ENCODE data around the gene SP110.

The SP110 gene

DNA sequence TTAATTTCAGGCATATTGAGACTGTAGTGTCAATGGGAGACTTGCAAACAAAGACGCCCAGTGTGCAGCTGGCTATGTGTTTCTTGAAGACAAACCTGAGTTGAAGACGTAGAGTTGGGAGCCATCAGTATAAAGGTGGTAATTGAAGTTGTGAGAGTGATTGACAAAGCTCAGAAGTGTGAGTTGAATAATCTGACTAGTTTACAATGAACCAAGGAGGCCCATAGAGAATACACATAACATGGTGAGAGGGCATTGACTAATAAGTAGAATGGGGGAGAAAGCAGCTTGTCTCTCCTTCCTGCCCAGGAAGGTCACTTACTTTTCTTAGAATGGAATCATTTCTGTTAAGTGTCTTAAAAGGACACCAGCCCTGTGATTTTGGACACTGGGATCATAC is 14.1 kb downstream of the SP110 start:
- Histone ChIP-seq H3K36me3 (ENCODE audit: control insufficient read depth, low read length) (peaks cover 35% of the 10 kb centered on the region), H4K20me1 (ENCODE audit: control insufficient read depth, insufficient read depth, low read depth, low read length) (no peaks in the 10 kb centered on the region), H3F3A (ENCODE audit: control insufficient read depth, insufficient read depth) (peaks cover 26% of the 10 kb centered on the region), H3K27me3 (ENCODE audit: control insufficient read depth, low read length) (no peaks in the 10 kb centered on the region), H3K79me2 (ENCODE audit: control insufficient read depth, low read length) (peaks cover 59% of the 10 kb centered on the region), H3K4me2 (ENCODE audit: low read length) (peak overlapping the region; percentile 89), H3K4me1 (ENCODE audit: control insufficient read depth, low read length) (peaks cover 82% of the 10 kb centered on the region), H3K4me3 (ENCODE audit: low read length) (peak overlapping the region; percentile 81), H3K9me3 (ENCODE audit: control insufficient read depth, insufficient read depth, low read length) (no peaks in the 10 kb centered on the region), H3K27ac (ENCODE audit: low read depth, low read length) (peak overlapping the region; percentile 91), H3K9me2 (replicated peaks; ENCODE audit: control insufficient read depth, low read length) (no peaks in the 10 kb centered on the region)
- TF ChIP-seq EZH2phosphoT487 (IDR thresholded peaks at IDR 0.05; ENCODE audit: borderline replicate concordance, low read length), result no peak
- TF ChIP-seq, protein P1, sequence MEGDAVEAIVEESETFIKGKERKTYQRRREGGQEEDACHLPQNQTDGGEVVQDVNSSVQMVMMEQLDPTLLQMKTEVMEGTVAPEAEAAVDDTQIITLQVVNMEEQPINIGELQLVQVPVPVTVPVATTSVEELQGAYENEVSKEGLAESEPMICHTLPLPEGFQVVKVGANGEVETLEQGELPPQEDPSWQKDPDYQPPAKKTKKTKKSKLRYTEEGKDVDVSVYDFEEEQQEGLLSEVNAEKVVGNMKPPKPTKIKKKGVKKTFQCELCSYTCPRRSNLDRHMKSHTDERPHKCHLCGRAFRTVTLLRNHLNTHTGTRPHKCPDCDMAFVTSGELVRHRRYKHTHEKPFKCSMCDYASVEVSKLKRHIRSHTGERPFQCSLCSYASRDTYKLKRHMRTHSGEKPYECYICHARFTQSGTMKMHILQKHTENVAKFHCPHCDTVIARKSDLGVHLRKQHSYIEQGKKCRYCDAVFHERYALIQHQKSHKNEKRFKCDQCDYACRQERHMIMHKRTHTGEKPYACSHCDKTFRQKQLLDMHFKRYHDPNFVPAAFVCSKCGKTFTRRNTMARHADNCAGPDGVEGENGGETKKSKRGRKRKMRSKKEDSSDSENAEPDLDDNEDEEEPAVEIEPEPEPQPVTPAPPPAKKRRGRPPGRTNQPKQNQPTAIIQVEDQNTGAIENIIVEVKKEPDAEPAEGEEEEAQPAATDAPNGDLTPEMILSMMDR (IDR thresholded peaks at IDR 0.05; ENCODE audit: low read depth, low read length, poor library complexity, severe bottlenecking), result no peak

GRCh38 chr2:230205034-230205433 is 14.8 kb downstream of the SP110 start:
- Histone ChIP-seq H3K36me3 (ENCODE audit: control insufficient read depth, low read length) (peaks cover 28% of the 10 kb centered on the region), H4K20me1 (ENCODE audit: control insufficient read depth, insufficient read depth, low read depth, low read length) (no peaks in the 10 kb centered on the region), H3K27ac (ENCODE audit: low read depth, low read length) (peak overlapping the region; percentile 91), H3K4me1 (ENCODE audit: control insufficient read depth, low read length) (peaks cover 76% of the 10 kb centered on the region), H3K27me3 (ENCODE audit: control insufficient read depth, low read length) (no peaks in the 10 kb centered on the region), H3K4me3 (ENCODE audit: low read length) (peak overlapping the region; percentile 81), H3K9me3 (ENCODE audit: control insufficient read depth, insufficient read depth, low read length) (no peaks in the 10 kb centered on the region), H3K4me2 (ENCODE audit: low read length) (peak overlapping the region; percentile 89), H3K9me2 (replicated peaks; ENCODE audit: control insufficient read depth, low read length) (no peaks in the 10 kb centered on the region), H3K79me2 (ENCODE audit: control insufficient read depth, low read length) (peaks cover 52% of the 10 kb centered on the region), H3F3A (ENCODE audit: control insufficient read depth, insufficient read depth) (peaks cover 26% of the 10 kb centered on the region)
- TF ChIP-seq EZH2phosphoT487 (IDR thresholded peaks at IDR 0.05; ENCODE audit: borderline replicate concordance, low read length), result no peak
- TF ChIP-seq, protein P1 (IDR thresholded peaks at IDR 0.05; ENCODE audit: low read depth, low read length, poor library complexity, severe bottlenecking), result no peak

DNA sequence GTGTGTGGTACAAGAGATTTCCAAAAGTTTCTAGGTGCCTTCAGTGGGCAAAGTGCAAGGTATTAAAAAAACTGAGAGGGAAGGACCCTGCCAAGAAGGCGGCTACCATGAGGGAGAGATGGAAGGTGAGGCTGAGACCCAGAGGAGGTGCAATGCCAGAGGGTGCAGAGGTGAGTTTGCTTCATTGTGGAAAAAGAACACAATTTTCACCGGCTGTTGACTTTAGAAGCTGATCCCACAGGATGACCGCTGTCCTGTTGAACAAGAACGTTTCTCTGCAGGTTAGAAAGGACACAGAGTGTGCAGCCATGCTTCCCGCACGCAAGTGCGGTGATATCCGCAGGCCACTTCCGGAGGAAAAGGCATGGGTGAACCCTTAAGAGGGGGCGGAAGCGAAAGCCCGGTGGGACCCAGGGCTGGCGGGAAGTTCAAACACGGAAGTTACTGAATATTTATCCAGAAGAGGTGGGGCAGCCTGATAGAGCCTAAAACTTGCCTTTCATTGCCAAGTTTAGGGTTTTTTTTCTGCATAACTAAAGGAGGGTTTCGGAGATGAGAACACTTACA is 16.6 kb downstream of the SP110 start:
- peaks cover 24% of the 10 kb centered on the region for H3F3A ChIP-seq (ENCODE audit: control insufficient read depth, insufficient read depth)
- H3K9me3 ChIP-seq (ENCODE audit: control insufficient read depth, insufficient read depth, low read length), result no peaks in the 10 kb centered on the region
- TF ChIP-seq, protein P1 (IDR thresholded peaks at IDR 0.05; ENCODE audit: low read depth, low read length, poor library complexity, severe bottlenecking), result no peak
- no peak for TF ChIP-seq EZH2phosphoT487 (IDR thresholded peaks at IDR 0.05; ENCODE audit: borderline replicate concordance, low read length)
- no peaks in the 10 kb centered on the region for H4K20me1 ChIP-seq (ENCODE audit: control insufficient read depth, insufficient read depth, low read depth, low read length)
- peaks cover 22% of the 10 kb centered on the region for H3K36me3 ChIP-seq (ENCODE audit: control insufficient read depth, low read length)
- H3K4me2 ChIP-seq (ENCODE audit: low read length), result peak overlapping the region; percentile 89
- H3K9me2 ChIP-seq (replicated peaks; ENCODE audit: control insufficient read depth, low read length), result no peaks in the 10 kb centered on the region
- peaks cover 35% of the 10 kb centered on the region for H3K79me2 ChIP-seq (ENCODE audit: control insufficient read depth, low read length)
- peak overlapping the region; percentile 81 for H3K4me3 ChIP-seq (ENCODE audit: low read length)
- H3K27ac ChIP-seq (ENCODE audit: low read depth, low read length), result peak overlapping the region; percentile 91
- no peaks in the 10 kb centered on the region for H3K27me3 ChIP-seq (ENCODE audit: control insufficient read depth, low read length)
- peaks cover 57% of the 10 kb centered on the region for H3K4me1 ChIP-seq (ENCODE audit: control insufficient read depth, low read length)
